ENCODE results near the gene TLE4.

DNA sequence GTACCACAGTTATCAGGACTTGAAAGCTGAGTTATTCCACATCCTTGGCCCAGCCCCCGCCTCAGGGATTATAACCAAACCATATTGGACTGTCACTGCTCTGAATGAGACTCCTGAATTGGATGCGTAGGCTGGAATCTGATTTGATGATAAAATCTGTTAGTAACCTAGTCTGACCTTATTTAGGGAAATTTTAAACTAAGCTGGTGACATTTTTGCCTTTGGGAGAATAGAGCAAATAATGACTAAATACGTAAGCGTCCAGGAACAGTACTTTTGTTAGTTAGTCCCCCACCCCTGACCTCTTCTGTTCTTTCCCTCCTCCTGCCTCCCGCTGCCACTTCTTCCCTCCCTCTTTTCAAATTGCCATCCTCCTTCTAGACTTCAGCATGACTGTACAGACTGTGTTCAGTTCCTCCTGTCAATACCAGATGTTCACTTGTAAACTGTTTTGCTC, 92.6 kb downstream of the TLE4 start:
- no peak for TF ChIP-seq SIN3A (IDR thresholded peaks at IDR 0.05; ENCODE audit: borderline replicate concordance, low read depth, low read length)
- TF ChIP-seq FOXJ3 (CRISPR knock-in tag; IDR thresholded peaks at IDR 0.05), result no peak
- TF ChIP-seq, protein P1, sequence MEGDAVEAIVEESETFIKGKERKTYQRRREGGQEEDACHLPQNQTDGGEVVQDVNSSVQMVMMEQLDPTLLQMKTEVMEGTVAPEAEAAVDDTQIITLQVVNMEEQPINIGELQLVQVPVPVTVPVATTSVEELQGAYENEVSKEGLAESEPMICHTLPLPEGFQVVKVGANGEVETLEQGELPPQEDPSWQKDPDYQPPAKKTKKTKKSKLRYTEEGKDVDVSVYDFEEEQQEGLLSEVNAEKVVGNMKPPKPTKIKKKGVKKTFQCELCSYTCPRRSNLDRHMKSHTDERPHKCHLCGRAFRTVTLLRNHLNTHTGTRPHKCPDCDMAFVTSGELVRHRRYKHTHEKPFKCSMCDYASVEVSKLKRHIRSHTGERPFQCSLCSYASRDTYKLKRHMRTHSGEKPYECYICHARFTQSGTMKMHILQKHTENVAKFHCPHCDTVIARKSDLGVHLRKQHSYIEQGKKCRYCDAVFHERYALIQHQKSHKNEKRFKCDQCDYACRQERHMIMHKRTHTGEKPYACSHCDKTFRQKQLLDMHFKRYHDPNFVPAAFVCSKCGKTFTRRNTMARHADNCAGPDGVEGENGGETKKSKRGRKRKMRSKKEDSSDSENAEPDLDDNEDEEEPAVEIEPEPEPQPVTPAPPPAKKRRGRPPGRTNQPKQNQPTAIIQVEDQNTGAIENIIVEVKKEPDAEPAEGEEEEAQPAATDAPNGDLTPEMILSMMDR (IDR thresholded peaks at IDR 0.05), result no peak
- no peak for TF ChIP-seq RAD21 (IDR thresholded peaks at IDR 0.05; ENCODE audit: low read length)
- no peak for TF ChIP-seq EP300 (IDR thresholded peaks at IDR 0.05; ENCODE audit: borderline replicate concordance in 1 of 2, low read depth in 1 of 2, low read length in 1 of 2)
- TF ChIP-seq, protein P2, sequence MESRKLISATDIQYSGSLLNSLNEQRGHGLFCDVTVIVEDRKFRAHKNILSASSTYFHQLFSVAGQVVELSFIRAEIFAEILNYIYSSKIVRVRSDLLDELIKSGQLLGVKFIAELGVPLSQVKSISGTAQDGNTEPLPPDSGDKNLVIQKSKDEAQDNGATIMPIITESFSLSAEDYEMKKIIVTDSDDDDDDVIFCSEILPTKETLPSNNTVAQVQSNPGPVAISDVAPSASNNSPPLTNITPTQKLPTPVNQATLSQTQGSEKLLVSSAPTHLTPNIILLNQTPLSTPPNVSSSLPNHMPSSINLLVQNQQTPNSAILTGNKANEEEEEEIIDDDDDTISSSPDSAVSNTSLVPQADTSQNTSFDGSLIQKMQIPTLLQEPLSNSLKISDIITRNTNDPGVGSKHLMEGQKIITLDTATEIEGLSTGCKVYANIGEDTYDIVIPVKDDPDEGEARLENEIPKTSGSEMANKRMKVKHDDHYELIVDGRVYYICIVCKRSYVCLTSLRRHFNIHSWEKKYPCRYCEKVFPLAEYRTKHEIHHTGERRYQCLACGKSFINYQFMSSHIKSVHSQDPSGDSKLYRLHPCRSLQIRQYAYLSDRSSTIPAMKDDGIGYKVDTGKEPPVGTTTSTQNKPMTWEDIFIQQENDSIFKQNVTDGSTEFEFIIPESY (IDR thresholded peaks at IDR 0.05; ENCODE audit: borderline replicate concordance, low read depth), result no peak
- TF ChIP-seq, protein P3, sequence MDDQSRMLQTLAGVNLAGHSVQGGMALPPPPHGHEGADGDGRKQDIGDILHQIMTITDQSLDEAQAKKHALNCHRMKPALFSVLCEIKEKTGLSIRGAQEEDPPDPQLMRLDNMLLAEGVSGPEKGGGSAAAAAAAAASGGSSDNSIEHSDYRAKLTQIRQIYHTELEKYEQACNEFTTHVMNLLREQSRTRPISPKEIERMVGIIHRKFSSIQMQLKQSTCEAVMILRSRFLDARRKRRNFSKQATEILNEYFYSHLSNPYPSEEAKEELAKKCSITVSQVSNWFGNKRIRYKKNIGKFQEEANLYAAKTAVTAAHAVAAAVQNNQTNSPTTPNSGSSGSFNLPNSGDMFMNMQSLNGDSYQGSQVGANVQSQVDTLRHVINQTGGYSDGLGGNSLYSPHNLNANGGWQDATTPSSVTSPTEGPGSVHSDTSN (IDR thresholded peaks at IDR 0.05), result 0 out of 2 replicates have a peak, but pooled peaks have one; percentile 13
- TF ChIP-seq NFIC (IDR thresholded peaks at IDR 0.05; ENCODE audit: borderline replicate concordance), result no peak
- no peak for TF ChIP-seq EZH2phosphoT487 (IDR thresholded peaks at IDR 0.05; ENCODE audit: borderline replicate concordance, low read depth)
- TF ChIP-seq POLR2AphosphoS5 (IDR thresholded peaks at IDR 0.05; ENCODE audit: low read depth, low read length), result no peak
- no peak for TF ChIP-seq TAF1 (IDR thresholded peaks at IDR 0.05; ENCODE audit: borderline replicate concordance, low read depth, low read length)

All from SK-N-SH (cell line).